C4-2B (cell line): ENCODE data around the gene C1R.

Experiments used
- ZFX ChIP-seq: fragments of 450-650 bp; IDR thresholded peaks from 2 replicates; pipeline ENCODE4 v1.6.1; 2017
- TF ChIP-seq, protein P1 (sequence below): fragments of 450-650 bp; conservative IDR thresholded peaks from 2 replicates; pipeline ENCODE4 v1.5.1; 2017; ENCODE audit warnings: mild to moderate bottlenecking

DNA sequence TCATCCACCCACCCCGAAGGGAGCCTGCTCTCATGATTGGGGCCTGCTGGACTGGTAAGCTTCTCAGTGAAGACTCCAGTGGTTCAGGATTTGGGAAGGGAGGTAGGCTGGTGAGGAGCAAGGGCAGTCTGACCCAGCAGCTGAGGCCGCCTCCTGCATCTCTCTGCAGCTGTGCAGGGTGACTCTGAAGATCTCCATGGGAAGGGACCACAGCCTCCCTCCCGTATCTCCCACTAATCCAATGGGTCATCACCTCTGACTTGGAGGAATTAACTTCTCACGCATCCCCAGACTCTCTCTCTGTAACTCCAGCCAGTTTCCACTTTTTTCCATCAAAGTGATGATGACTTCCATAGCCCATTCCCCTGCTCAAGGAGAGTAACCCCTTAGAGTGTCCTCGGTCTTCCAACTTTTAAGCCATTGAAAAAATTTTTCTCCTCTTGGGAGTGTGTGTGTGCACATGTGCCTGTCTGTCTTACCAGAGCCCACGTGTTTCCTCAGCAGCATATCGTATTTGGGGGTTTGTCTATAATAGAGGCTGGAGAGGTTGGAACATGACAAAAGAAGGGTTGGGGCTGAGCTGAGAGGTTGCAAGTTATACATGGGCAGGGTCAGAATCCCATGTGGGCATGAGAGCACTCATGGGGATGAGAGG lies 49.2 kb upstream of the C1R start:
- TF ChIP-seq, protein P1, sequence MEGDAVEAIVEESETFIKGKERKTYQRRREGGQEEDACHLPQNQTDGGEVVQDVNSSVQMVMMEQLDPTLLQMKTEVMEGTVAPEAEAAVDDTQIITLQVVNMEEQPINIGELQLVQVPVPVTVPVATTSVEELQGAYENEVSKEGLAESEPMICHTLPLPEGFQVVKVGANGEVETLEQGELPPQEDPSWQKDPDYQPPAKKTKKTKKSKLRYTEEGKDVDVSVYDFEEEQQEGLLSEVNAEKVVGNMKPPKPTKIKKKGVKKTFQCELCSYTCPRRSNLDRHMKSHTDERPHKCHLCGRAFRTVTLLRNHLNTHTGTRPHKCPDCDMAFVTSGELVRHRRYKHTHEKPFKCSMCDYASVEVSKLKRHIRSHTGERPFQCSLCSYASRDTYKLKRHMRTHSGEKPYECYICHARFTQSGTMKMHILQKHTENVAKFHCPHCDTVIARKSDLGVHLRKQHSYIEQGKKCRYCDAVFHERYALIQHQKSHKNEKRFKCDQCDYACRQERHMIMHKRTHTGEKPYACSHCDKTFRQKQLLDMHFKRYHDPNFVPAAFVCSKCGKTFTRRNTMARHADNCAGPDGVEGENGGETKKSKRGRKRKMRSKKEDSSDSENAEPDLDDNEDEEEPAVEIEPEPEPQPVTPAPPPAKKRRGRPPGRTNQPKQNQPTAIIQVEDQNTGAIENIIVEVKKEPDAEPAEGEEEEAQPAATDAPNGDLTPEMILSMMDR: no peak
- no peak for TF ChIP-seq ZFX
